PC-9 (cell line): ENCODE results near the gene SAMD10. TPM values are rescaled to one million over a fixed set of nuclear protein-coding genes. Genes with fewer than 3 reads are reported as not detected.

Experiments used
- BruUV-seq: library from RNA; stranded (reverse); fragments of 400-500 nt; replicated peaks from 2 replicates; lab custom pipeline; 2021; lab: Mats Ljungman, UMichigan
- CTCF ChIA-PET: fragments of 300-600 bp; sonication (Branson Sonifier 250); formaldehyde crosslinking; loops from one replicate; lab custom pipeline; 2022; ENCODE audit warnings: antibody characterized with exemption; lab: Charles Lee
- POLR2A ChIA-PET: fragments of 300-600 bp; sonication (Branson Sonifier 250); formaldehyde crosslinking; loops from one replicate; lab custom pipeline; 2022; ENCODE audit warnings: antibody characterized with exemption; ENCODE audit not compliant: unreplicated experiment; lab: Charles Lee
- DNase-seq, 2 experiments: peaks; one replicate each; pipeline versions ENCODE4 v3.0.0 to v3.0.0-alpha.2; 2015 to 2022; ENCODE audit warnings: mixed read lengths in 1 of 2
- H2AFZ ChIP-seq: fragments of 200-600 bp; sonication (generic); 2 replicates; pipeline ENCODE4 v1.8.1; 2017; ENCODE audit warnings: antibody characterized with exemption
- H3F3A ChIP-seq: fragments of 200-600 bp; sonication (generic); 2 replicates; pipeline ENCODE4 v1.8.1; 2017; ENCODE audit warnings: antibody characterized with exemption, mild to moderate bottlenecking, low read depth; ENCODE audit not compliant: insufficient read depth
- H3K27ac ChIP-seq: fragments of 200-600 bp; sonication (generic); 2 replicates; pipeline ENCODE4 v1.6.1; 2016; ENCODE audit warnings: mixed run types
- H3K27me3 ChIP-seq: fragments of 200-600 bp; sonication (generic); 2 replicates; pipeline ENCODE4 v1.6.1; 2016; ENCODE audit warnings: low read depth, mixed run types; ENCODE audit not compliant: insufficient read depth
- H3K36me3 ChIP-seq: fragments of 200-600 bp; sonication (generic); 2 replicates; pipeline ENCODE4 v1.6.1; 2016; ENCODE audit warnings: low read depth, mixed run types
- H3K4me1 ChIP-seq: fragments of 200-600 bp; sonication (generic); replicated peaks from 2 replicates; pipeline ENCODE4 v1.6.1; 2016; ENCODE audit warnings: mixed run types; ENCODE audit not compliant: insufficient read depth
- H3K4me2 ChIP-seq: fragments of 200-600 bp; sonication (generic); 2 replicates; pipeline ENCODE4 v1.6.1; 2017; ENCODE audit warnings: mixed run types
- H3K4me3 ChIP-seq: fragments of 200-600 bp; sonication (generic); 2 replicates; pipeline ENCODE4 v1.6.1; 2016; ENCODE audit warnings: mixed run types
- H3K79me2 ChIP-seq: fragments of 200-600 bp; sonication (generic); 2 replicates; pipeline ENCODE4 v1.6.1; 2017; ENCODE audit warnings: low read depth, mixed run types
- H3K9me2 ChIP-seq: fragments of 200-600 bp; sonication (generic); 2 replicates; pipeline ENCODE4 v1.8.1; 2017; ENCODE audit warnings: mild to moderate bottlenecking; ENCODE audit not compliant: insufficient read depth
- H3K9me3 ChIP-seq: fragments of 200-600 bp; sonication (generic); 2 replicates; pipeline ENCODE4 v1.8.1; 2016; ENCODE audit warnings: low read depth; ENCODE audit not compliant: insufficient read depth
- H4K20me1 ChIP-seq: fragments of 200-600 bp; sonication (generic); 2 replicates; pipeline ENCODE4 v1.8.1; 2017; ENCODE audit not compliant: insufficient read depth
- CTCF ChIP-seq: fragments of 200-600 bp; sonication (generic); conservative IDR thresholded peaks from 2 replicates; pipeline ENCODE4 v1.6.1; 2017; ENCODE audit warnings: mixed run types, antibody characterized with exemption, mild to moderate bottlenecking, moderate library complexity
- EZH2 ChIP-seq: fragments of 200-600 bp; sonication (generic); IDR thresholded peaks from 2 replicates; pipeline ENCODE4 v1.8.0; 2017; ENCODE audit warnings: antibody characterized with exemption, low read depth
- intact Hi-C: fragments of 100-400 bp; cut with micrococcal nuclease; formaldehyde crosslinking; loops from one replicate; pipeline ENCODE4 v1.10.0; 2022; ENCODE audit not compliant: unreplicated experiment
- total RNA-seq: library from RNA; stranded (reverse); gene quantifications from 2 replicates; pipeline ENCODE4 v1.2.3, GENCODE V29; 2021

The SAMD10 gene
- total RNA-seq, 1 experiment from 2014 or later: 18.7 TPM

GRCh38 chr20:63957690-63958441 lies 21.6 kb downstream of the SAMD10 start:
- peaks cover 24% of the 10 kb centered on the region for H3F3A ChIP-seq
- H4K20me1 ChIP-seq: peaks cover 25% of the 10 kb centered on the region
- DNase-seq: peak; percentile 73 to 93
- H3K9me3 ChIP-seq: no peaks in the 10 kb centered on the region
- peak overlapping the region; percentile 74 for H3K4me3 ChIP-seq
- BruUV-seq: TSS peak; percentile 36
- H3K27me3 ChIP-seq: no peaks in the 10 kb centered on the region
- peaks cover 26% of the 10 kb centered on the region; the same call in 1 of the 2 replicates for H3K4me1 ChIP-seq
- H3K4me2 ChIP-seq: peak overlapping the region; percentile 79
- no peak for TF ChIP-seq EZH2
- TF ChIP-seq CTCF: no peak
- peak overlapping the region; percentile 65 for H3K27ac ChIP-seq
- ChIA-PET CTCF (no interaction called here), POLR2A (interaction anchor here (0.7 to 1.1 kb wide), 4 partner anchors 73 to 384 kb away, joined by 3 to 8 read pairs (median 4); partner anchors contain the start of gene HELZ2)
- H2AFZ ChIP-seq: 0 out of 2 replicates have a peak overlapping the region, but pooled peaks have one; percentile 67
- no peaks in the 10 kb centered on the region for H3K9me2 ChIP-seq
- H3K36me3 ChIP-seq: no peaks in the 10 kb centered on the region
- peaks cover 33% of the 10 kb centered on the region for H3K79me2 ChIP-seq
- intact Hi-C loops: loop anchor here (1.0 to 5.0 kb wide), 6 partner anchors 15 to 251 kb away; partner anchors contain the start of genes ARFRP1, DNAJC5, TCEA2 and TPD52L2

DNA sequence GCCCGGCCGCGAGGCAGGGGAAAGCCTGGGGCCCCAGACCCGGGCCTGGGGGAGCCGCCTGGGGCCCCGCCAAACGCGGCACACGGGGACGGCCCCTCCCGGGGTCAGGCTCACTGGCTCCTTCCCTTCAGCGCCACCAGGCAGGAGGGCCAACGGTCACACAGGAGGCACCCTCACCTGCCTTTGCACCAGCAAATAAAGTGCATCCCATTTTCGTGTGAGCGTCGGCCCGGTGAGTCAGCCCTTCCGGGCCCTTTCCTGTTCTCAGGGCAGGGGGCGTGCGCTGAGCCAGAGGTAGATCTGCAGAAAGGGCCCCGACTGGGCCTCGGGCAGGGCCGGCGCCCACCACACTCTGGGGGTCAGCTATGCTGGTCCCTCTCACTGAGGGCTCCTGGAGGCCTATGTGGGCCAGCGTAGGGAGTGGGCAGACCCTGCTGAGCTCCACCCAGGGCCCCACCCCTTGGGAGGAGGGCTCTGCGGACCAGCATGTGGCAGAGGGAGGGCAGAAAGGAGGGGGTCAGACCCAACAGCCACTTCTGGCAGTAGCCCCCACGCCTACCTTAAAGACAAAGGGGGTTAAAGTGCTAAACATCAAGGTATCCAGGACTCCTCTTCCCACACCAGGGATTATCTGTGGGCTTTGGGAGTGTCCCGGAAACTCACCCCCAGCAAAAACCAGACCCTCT lies 22.3 kb downstream of the SAMD10 start:
- TSS peak; percentile 66 for BruUV-seq
- ChIA-PET POLR2A (interaction anchor here (0.7 to 1.1 kb wide), 5 partner anchors 72 to 418 kb away, joined by 3 to 8 read pairs (median 4); partner anchors contain the start of gene HELZ2), CTCF (interaction anchor here (0.5 kb wide), 1 partner anchor 197 kb away, joined by 3 read pairs; no protein-coding TSS in a partner anchor)
- TF ChIP-seq CTCF (no peak; the same call in 1 of the 2 replicates), EZH2 (no peak)
- Histone ChIP-seq H3K4me1 (peaks cover 26% of the 10 kb centered on the region; the same call in 1 of the 2 replicates), H3K4me2 (peak overlapping the region; percentile 79), H3K36me3 (no peaks in the 10 kb centered on the region), H3K9me3 (no peaks in the 10 kb centered on the region), H2AFZ (peak overlapping the region; percentile 67; the same call in 1 of the 2 replicates), H3K9me2 (no peaks in the 10 kb centered on the region), H3K27me3 (no peaks in the 10 kb centered on the region), H3K4me3 (peak overlapping the region; percentile 74), H3F3A (peaks cover 24% of the 10 kb centered on the region), H4K20me1 (peaks cover 32% of the 10 kb centered on the region), H3K27ac (peak overlapping the region; percentile 65), H3K79me2 (peaks cover 40% of the 10 kb centered on the region)
- intact Hi-C loops: loop anchor here (1.0 to 5.0 kb wide), 6 partner anchors 16 to 250 kb away; partner anchors contain the start of genes ARFRP1, DNAJC5, TCEA2 and TPD52L2
- peak; percentile 71 to 95 for DNase-seq

GRCh38 chr20:63956664-63957003 lies 22.8 kb downstream of the SAMD10 start:
- peak overlapping the region; percentile 67; the same call in 1 of the 2 replicates for H2AFZ ChIP-seq
- TF ChIP-seq CTCF (no peak), EZH2 (no peak)
- peaks cover 36% of the 10 kb centered on the region for H4K20me1 ChIP-seq
- intact Hi-C loops: loop anchor here (1.0 to 5.0 kb wide), 7 partner anchors 16 to 418 kb away; partner anchors contain the start of genes ARFRP1, DNAJC5, TCEA2 and TPD52L2
- no peak for DNase-seq
- no peaks in the 10 kb centered on the region for H3K9me3 ChIP-seq
- peak overlapping the region; percentile 79 for H3K4me2 ChIP-seq
- H3K27me3 ChIP-seq: no peaks in the 10 kb centered on the region
- ChIA-PET POLR2A (interaction anchor here (0.6 to 0.8 kb wide), 3 partner anchors 25 to 417 kb away, joined by 4 to 7 read pairs (median 4); partner anchors contain the start of genes ARFRP1 and ZGPAT), CTCF (interaction anchor here (0.5 kb wide), 1 partner anchor 197 kb away, joined by 3 read pairs; no protein-coding TSS in a partner anchor)
- H3F3A ChIP-seq: peaks cover 24% of the 10 kb centered on the region
- peaks cover 26% of the 10 kb centered on the region; the same call in 1 of the 2 replicates for H3K4me1 ChIP-seq
- peaks cover 45% of the 10 kb centered on the region for H3K79me2 ChIP-seq
- H3K9me2 ChIP-seq: no peaks in the 10 kb centered on the region
- no peaks in the 10 kb centered on the region for H3K36me3 ChIP-seq
- H3K4me3 ChIP-seq: peak overlapping the region; percentile 74
- no TSS peak for BruUV-seq
- peak overlapping the region; percentile 65 for H3K27ac ChIP-seq
